Liver (tissue), 9 donors: Measurements from ENCODE around the gene CACNA1A. TPM values are rescaled to one million over a fixed set of nuclear protein-coding genes. Genes with fewer than 3 reads are reported as not detected.

ENCODE experiments used
- DNase-seq: peaks from one replicate; pipeline ENCODE4 v3.0.0-alpha.2; 2017; ENCODE audit warnings: low spot score
- H3K27ac ChIP-seq, 2 donors: one replicate each; pipeline ENCODE4 v1.7.0; 2013; ENCODE audit warnings: inconsistent platforms in 2 of 2, low read length in 2 of 2, control low read depth in 1 of 2, low read depth in 1 of 2, mild to moderate bottlenecking in 1 of 2
- H3K27me3 ChIP-seq, 4 donors: one replicate each; pipeline versions ENCODE4 v1.6.1 to v1.7.0; 2013; ENCODE audit warnings: low read length in 3 of 4, inconsistent platforms in 1 of 4, mild to moderate bottlenecking in 1 of 4, moderate library complexity in 1 of 4; ENCODE audit not compliant: control insufficient read depth in 4 of 4, insufficient read depth in 4 of 4
- H3K36me3 ChIP-seq, 4 donors: one replicate each; pipeline versions ENCODE4 v1.6.1 to v1.7.0; 2013; ENCODE audit warnings: low read length in 3 of 4, mild to moderate bottlenecking in 3 of 4, low read depth in 1 of 4, moderate library complexity in 1 of 4; ENCODE audit not compliant: control insufficient read depth in 4 of 4, insufficient read depth in 3 of 4
- H3K4me1 ChIP-seq, 4 donors: one replicate each; pipeline versions ENCODE4 v1.6.1 to v1.7.0; 2013; ENCODE audit warnings: low read length in 3 of 4, mild to moderate bottlenecking in 3 of 4, moderate library complexity in 1 of 4; ENCODE audit not compliant: control insufficient read depth in 4 of 4, insufficient read depth in 4 of 4
- H3K4me3 ChIP-seq, 3 donors: one replicate each; pipeline versions ENCODE4 v1.6.1 to v1.7.0; 2013; ENCODE audit warnings: low read length in 3 of 3, control low read depth in 1 of 3, low read depth in 1 of 3, mild to moderate bottlenecking in 1 of 3
- H3K9ac ChIP-seq, 2 donors: one replicate each; pipeline ENCODE4 v1.7.0; 2013; ENCODE audit warnings: low read length in 2 of 2, mild to moderate bottlenecking in 2 of 2, moderate library complexity in 2 of 2, control low read depth in 1 of 2, low read depth in 1 of 2
- H3K9me3 ChIP-seq, 4 donors: one replicate each; pipeline versions ENCODE4 v1.6.1 to v1.7.0; 2013; ENCODE audit warnings: low read length in 3 of 4; ENCODE audit not compliant: control insufficient read depth in 4 of 4
- ATF3 ChIP-seq: IDR thresholded peaks from 2 replicates; pipeline ENCODE4 v1.6.1; 2016; ENCODE audit warnings: antibody characterized with exemption
- EGR1 ChIP-seq, 2 donors: IDR thresholded peaks; 2 replicates each; pipeline ENCODE4 v1.6.1; 2016 to 2018; ENCODE audit warnings: antibody characterized with exemption in 2 of 2, low read depth in 2 of 2
- FOXA1 ChIP-seq: IDR thresholded peaks from 2 replicates; pipeline ENCODE4 v1.6.1; 2016; ENCODE audit warnings: antibody characterized with exemption
- FOXA2 ChIP-seq: IDR thresholded peaks from 2 replicates; pipeline ENCODE4 v1.6.1; 2016; ENCODE audit warnings: antibody characterized with exemption
- GABPA ChIP-seq, 2 donors: IDR thresholded peaks in 1 of 2; conservative IDR thresholded peaks in 1 of 2; 2 replicates each; pipeline ENCODE4 v1.6.1; 2016; ENCODE audit warnings: antibody characterized with exemption in 2 of 2, mild to moderate bottlenecking in 1 of 2, moderate library complexity in 1 of 2
- HNF4G ChIP-seq: IDR thresholded peaks from 2 replicates; pipeline ENCODE4 v1.6.1; 2016; ENCODE audit warnings: antibody characterized with exemption
- JUND ChIP-seq, 2 donors: IDR thresholded peaks; 2 replicates each; pipeline ENCODE4 v1.6.1; 2016; ENCODE audit warnings: antibody characterized with exemption in 2 of 2
- MAX ChIP-seq: IDR thresholded peaks from 2 replicates; pipeline ENCODE4 v1.6.1; 2016; ENCODE audit warnings: antibody characterized with exemption
- NR2F2 ChIP-seq: IDR thresholded peaks from 2 replicates; pipeline ENCODE4 v1.6.1; 2016; ENCODE audit warnings: antibody characterized with exemption
- RAD21 ChIP-seq, 2 donors: IDR thresholded peaks; 2 replicates each; pipeline ENCODE4 v1.6.1; 2016; ENCODE audit warnings: antibody characterized with exemption in 2 of 2, mild to moderate bottlenecking in 2 of 2
- REST ChIP-seq: IDR thresholded peaks from 2 replicates; pipeline ENCODE4 v1.6.1; 2016; ENCODE audit warnings: antibody characterized with exemption, mild to moderate bottlenecking
- RXRA ChIP-seq, 2 donors: IDR thresholded peaks; 2 replicates each; pipeline ENCODE4 v1.6.1; 2017 to 2018; ENCODE audit warnings: antibody characterized with exemption in 2 of 2, mild to moderate bottlenecking in 1 of 2
- SP1 ChIP-seq: IDR thresholded peaks from 2 replicates; pipeline ENCODE4 v1.6.1; 2018; ENCODE audit warnings: antibody characterized with exemption, mild to moderate bottlenecking
- TAF1 ChIP-seq: conservative IDR thresholded peaks from 2 replicates; pipeline ENCODE4 v1.6.1; 2016; ENCODE audit warnings: antibody characterized with exemption, mild to moderate bottlenecking
- YY1 ChIP-seq: IDR thresholded peaks from 2 replicates; pipeline ENCODE4 v1.6.1; 2016; ENCODE audit warnings: antibody characterized with exemption, mild to moderate bottlenecking
- ZBTB33 ChIP-seq: IDR thresholded peaks from 2 replicates; pipeline ENCODE4 v1.6.1; 2016; ENCODE audit warnings: antibody characterized with exemption
- WGBS: extraction: QIAGEN DNeasy Blood & Tissue Kit; methylation state at CpG from one replicate; pipeline ENCODE4 v1.1.7; 2013; 5-methylcytosine and 5-hydroxymethylcytosine counted together
- polyA plus RNA-seq, 2 donors: library from polyadenylated mRNA; stranded (reverse) in 1 of 2; unstranded in 1 of 2; fragments of 200-250 nt in 1 of 2; fragments of >200 nt in 1 of 2; fragmentation: Nextera tagmentation in 1 of 2; extraction: Ambion mirVana in 1 of 2; gene quantifications; one replicate each; pipeline versions ENCODE4 v1.2.1 to v1.2.3, GENCODE V29; 2013 to 2015
- total RNA-seq, 2 donors: library from RNA; depleted of rRNA; stranded (reverse); fragments of >200 nt; gene quantifications; one replicate each; pipeline ENCODE4 v1.2.3, GENCODE V29; 2014
- TF ChIP-seq, protein P1 (sequence below): fragments of 150-350 bp; IDR thresholded peaks from 2 replicates; pipeline ENCODE4 v1.5.1; 2017; ENCODE audit warnings: improper control_type of control experiment, low read depth, low read length; ENCODE audit not compliant: missing input control
- donor health status: healthy.
- donor health status: healthy.
- donor health status: healthy.
- donor health status: healthy.
- donor health status: healthy.

Gene CACNA1A
- total and polyA plus RNA-seq, 4 donors = 0.09 to 0.17 (median 0.17) TPM; not detected in 1

DNA sequence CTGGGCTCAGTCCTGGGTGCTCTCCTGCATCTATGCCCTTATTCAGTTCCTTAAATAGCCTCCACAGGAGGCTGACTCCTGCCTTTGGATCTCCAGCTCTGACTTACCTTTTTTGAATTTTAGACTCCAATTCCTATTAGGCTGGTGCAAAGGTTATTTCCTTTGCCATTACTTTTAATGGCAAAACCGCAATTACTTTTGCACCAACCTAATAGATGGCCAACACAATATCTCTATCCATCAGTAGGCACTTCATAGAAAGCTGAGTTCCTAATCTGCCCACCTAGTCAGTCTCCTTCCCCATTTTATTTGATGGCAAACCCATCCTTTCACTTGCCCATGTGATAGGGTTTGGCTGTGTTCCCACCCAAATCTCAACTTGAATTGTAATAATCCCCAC lies 95.3 kb downstream of the CACNA1A start:
- no peak for TF ChIP-seq GABPA (IDR thresholded peaks at IDR 0.05 in 1 of 2, conservative IDR thresholded peaks at IDR 0.05 in 1 of 2)
- no peak for TF ChIP-seq RAD21 (IDR thresholded peaks at IDR 0.05)
- no peak for TF ChIP-seq JUND (IDR thresholded peaks at IDR 0.05)
- no peak for TF ChIP-seq ATF3
- TF ChIP-seq, protein P1, sequence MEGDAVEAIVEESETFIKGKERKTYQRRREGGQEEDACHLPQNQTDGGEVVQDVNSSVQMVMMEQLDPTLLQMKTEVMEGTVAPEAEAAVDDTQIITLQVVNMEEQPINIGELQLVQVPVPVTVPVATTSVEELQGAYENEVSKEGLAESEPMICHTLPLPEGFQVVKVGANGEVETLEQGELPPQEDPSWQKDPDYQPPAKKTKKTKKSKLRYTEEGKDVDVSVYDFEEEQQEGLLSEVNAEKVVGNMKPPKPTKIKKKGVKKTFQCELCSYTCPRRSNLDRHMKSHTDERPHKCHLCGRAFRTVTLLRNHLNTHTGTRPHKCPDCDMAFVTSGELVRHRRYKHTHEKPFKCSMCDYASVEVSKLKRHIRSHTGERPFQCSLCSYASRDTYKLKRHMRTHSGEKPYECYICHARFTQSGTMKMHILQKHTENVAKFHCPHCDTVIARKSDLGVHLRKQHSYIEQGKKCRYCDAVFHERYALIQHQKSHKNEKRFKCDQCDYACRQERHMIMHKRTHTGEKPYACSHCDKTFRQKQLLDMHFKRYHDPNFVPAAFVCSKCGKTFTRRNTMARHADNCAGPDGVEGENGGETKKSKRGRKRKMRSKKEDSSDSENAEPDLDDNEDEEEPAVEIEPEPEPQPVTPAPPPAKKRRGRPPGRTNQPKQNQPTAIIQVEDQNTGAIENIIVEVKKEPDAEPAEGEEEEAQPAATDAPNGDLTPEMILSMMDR = no peak
- TF ChIP-seq RXRA (IDR thresholded peaks at IDR 0.05) = no peak
- no peak for TF ChIP-seq HNF4G
- TF ChIP-seq TAF1 = no peak
- TF ChIP-seq REST = no peak
- TF ChIP-seq EGR1 (IDR thresholded peaks at IDR 0.05; ENCODE audit: low read depth in 2 of 2) = no peak
- no peak for TF ChIP-seq FOXA1
- TF ChIP-seq NR2F2 = no peak
- no peak for TF ChIP-seq SP1
- no peak for TF ChIP-seq YY1
- no peak for TF ChIP-seq FOXA2
- TF ChIP-seq ZBTB33 = no peak
- no peak for TF ChIP-seq MAX
- Histone ChIP-seq H3K27me3 (peaks cover 0 to 4% (median 0%) of the 10 kb centered on the region in 4 donors), H3K9ac (no peak overlapping the region), H3K4me1 (no peaks in the 10 kb centered on the region), H3K9me3 (peaks cover 0 to 4% (median 0%) of the 10 kb centered on the region in 4 donors), H3K4me3 (no peak overlapping the region), H3K27ac (no peak overlapping the region), H3K36me3 (no peaks in the 10 kb centered on the region)
- DNase-seq = no peak
- 72% methylated on average over 1 of the region's 1 CpG for WGBS
